Esophagus muscularis mucosa (tissue), 4 donors: ENCODE data around the gene AHI1. TPM values are rescaled to one million over a fixed set of nuclear protein-coding genes. Genes with fewer than 3 reads are reported as not detected.

Experiments
- DNase-seq: peaks from one replicate; pipeline ENCODE4 v3.0.0-alpha.2; 2017; ENCODE audit errors: extremely low spot score
- H3K27ac ChIP-seq, 4 donors: fragments of 200-600 bp; sonication (generic); replicated peaks in 1 of 4; 1 replicate in 3 of 4; 2 replicates in 1 of 4; pipeline ENCODE4 v1.5.1; 2016 to 2019; ENCODE audit warnings: mild to moderate bottlenecking in 1 of 4
- H3K27me3 ChIP-seq, 4 donors: fragments of 200-600 bp; sonication (generic); one replicate each; pipeline versions ENCODE4 v1.5.1 to v1.6.0; 2016 to 2019
- H3K36me3 ChIP-seq, 4 donors: fragments of 200-600 bp; sonication (generic); one replicate each; pipeline ENCODE4 v1.5.1; 2016 to 2019
- H3K4me1 ChIP-seq, 4 donors: fragments of 200-600 bp; sonication (generic); one replicate each; pipeline ENCODE4 v1.5.1; 2016 to 2019
- H3K4me3 ChIP-seq, 4 donors: fragments of 200-600 bp; sonication (generic); 1 replicate in 2 of 4; 2 replicates in 2 of 4; pipeline ENCODE4 v1.5.1; 2016 to 2019; ENCODE audit warnings: mild to moderate bottlenecking in 4 of 4, moderate library complexity in 1 of 4
- H3K9me3 ChIP-seq, 4 donors: fragments of 200-600 bp; sonication (generic); 1 replicate in 3 of 4; 2 replicates in 1 of 4; pipeline ENCODE4 v1.5.1; 2016 to 2019
- EP300 ChIP-seq: sonication (generic); formaldehyde crosslinking; IDR thresholded peaks from one replicate; pipeline ENCODE4 v1.6.1; 2017; ENCODE audit warnings: antibody characterized with exemption
- POLR2A ChIP-seq: fragments of 450-650 bp; IDR thresholded peaks from one replicate; pipeline ENCODE4 v1.6.1; 2017; ENCODE audit warnings: antibody characterized with exemption, moderate library complexity, mild to moderate bottlenecking, low read depth
- POLR2AphosphoS5 ChIP-seq, 2 donors: sonication (generic); formaldehyde crosslinking; IDR thresholded peaks; one replicate each; pipeline ENCODE4 v1.6.1; 2017; ENCODE audit warnings: antibody characterized with exemption in 2 of 2
- WGBS: methylation state at CpG from one replicate; pipeline ENCODE4 v1.1.5; 2018; 5-methylcytosine and 5-hydroxymethylcytosine counted together
- intact Hi-C: fragments of 100-400 bp; cut with DNase I; formaldehyde crosslinking; loops from one replicate; pipeline ENCODE4 v1.15.1; 2023
- total RNA-seq, 4 donors: library from RNA; depleted of rRNA; stranded (reverse); fragments of >200 nt; gene quantifications; one replicate each; pipeline versions ENCODE4 v1.1.0 to v1.2.1, GENCODE V29; 2016
- TF ChIP-seq, protein P1 (sequence below), 3 experiments: fragments of 200-600 bp in 2 of 3; fragments of 450-650 bp in 1 of 3; sonication (generic) in 2 of 3; IDR thresholded peaks; one replicate each; pipeline ENCODE4 v1.5.1; 2017 to 2019; ENCODE audit warnings: antibody characterized with exemption in 3 of 3, mild to moderate bottlenecking in 2 of 3, moderate library complexity in 1 of 3

Gene AHI1
- total RNA-seq, 4 donors from 2014 or later: 11.4 to 28.7 (median 16.2) TPM

- H3K4me3 ChIP-seq: no peak overlapping the region
- H3K9me3 ChIP-seq: no peaks in the 10 kb centered on the region
- H3K4me1 ChIP-seq: no peaks in the 10 kb centered on the region
- DNase-seq: no peak
- intact Hi-C loops: no loop called here
- TF ChIP-seq, protein P1, sequence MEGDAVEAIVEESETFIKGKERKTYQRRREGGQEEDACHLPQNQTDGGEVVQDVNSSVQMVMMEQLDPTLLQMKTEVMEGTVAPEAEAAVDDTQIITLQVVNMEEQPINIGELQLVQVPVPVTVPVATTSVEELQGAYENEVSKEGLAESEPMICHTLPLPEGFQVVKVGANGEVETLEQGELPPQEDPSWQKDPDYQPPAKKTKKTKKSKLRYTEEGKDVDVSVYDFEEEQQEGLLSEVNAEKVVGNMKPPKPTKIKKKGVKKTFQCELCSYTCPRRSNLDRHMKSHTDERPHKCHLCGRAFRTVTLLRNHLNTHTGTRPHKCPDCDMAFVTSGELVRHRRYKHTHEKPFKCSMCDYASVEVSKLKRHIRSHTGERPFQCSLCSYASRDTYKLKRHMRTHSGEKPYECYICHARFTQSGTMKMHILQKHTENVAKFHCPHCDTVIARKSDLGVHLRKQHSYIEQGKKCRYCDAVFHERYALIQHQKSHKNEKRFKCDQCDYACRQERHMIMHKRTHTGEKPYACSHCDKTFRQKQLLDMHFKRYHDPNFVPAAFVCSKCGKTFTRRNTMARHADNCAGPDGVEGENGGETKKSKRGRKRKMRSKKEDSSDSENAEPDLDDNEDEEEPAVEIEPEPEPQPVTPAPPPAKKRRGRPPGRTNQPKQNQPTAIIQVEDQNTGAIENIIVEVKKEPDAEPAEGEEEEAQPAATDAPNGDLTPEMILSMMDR (IDR thresholded peaks at IDR 0.05): no peak
- TF ChIP-seq POLR2AphosphoS5 (IDR thresholded peaks at IDR 0.05) (no peak), EP300 (no peak), POLR2A (no peak)
- no peak overlapping the region for H3K27ac ChIP-seq
- H3K27me3 ChIP-seq: no peaks in the 10 kb centered on the region
- peaks cover 12 to 54% (median 27%) of the 10 kb centered on the region in 4 donors for H3K36me3 ChIP-seq
Observed at GRCh38 chr6:135434991-135435390, 62.5 kb downstream of the AHI1 start.

DNA sequence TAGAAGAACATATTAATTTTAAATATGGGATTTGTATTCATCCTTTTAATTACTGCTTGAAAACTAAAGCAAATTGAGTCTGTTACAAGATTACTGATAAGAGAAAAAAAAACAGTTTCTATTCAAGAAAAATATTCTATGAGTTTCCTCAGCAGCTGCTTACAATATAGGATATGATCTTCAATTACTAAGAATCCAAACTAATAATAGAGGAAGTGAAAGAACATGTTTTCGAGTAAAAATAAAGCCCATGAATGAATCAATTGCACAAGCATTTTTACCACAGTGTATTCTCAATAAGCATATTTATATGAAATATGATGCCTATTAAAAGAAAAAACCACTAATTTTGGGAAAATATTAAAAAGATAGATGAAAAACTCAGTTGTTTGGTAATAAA, 63.4 kb downstream of the AHI1 start:
- Histone ChIP-seq H3K27me3 (no peaks in the 10 kb centered on the region), H3K9me3 (no peaks in the 10 kb centered on the region), H3K4me3 (no peak overlapping the region), H3K27ac (no peak overlapping the region), H3K4me1 (no peaks in the 10 kb centered on the region), H3K36me3 (peaks cover 12 to 54% (median 28%) of the 10 kb centered on the region in 4 donors)
- intact Hi-C loops: no loop called here
- no peak for DNase-seq
- TF ChIP-seq POLR2A: no peak
- no peak for TF ChIP-seq EP300
- TF ChIP-seq, protein P1 (IDR thresholded peaks at IDR 0.05): no peak
- no peak for TF ChIP-seq POLR2AphosphoS5 (IDR thresholded peaks at IDR 0.05)
- WGBS: 87% methylated on average over 1 of the region's 1 CpG

DNA sequence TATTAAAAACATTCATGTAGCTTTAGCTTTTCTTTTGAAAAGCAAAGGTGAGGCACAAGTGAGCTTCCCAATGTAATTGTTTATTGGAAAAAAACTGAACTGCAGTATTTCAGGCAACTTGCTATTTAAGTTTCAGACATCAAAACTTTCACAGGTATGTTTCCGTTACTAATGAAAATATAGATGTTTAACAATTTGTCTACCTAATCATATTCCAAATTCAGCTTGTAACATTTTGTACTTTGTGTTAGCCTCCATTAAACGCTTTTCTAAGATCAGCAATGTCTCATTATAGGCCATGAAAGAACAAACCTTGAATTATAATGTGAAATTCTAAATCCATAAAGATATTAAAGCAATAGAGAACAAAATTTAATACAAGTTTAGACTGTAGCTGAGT, 69.5 kb downstream of the AHI1 start:
- no peak overlapping the region for H3K27ac ChIP-seq
- H3K4me3 ChIP-seq: no peak overlapping the region
- H3K4me1 ChIP-seq: no peaks in the 10 kb centered on the region
- intact Hi-C loops: no loop called here
- DNase-seq: no peak
- 99% methylated on average over 2 of the region's 2 CpGs for WGBS
- no peaks in the 10 kb centered on the region for H3K27me3 ChIP-seq
- H3K9me3 ChIP-seq: no peaks in the 10 kb centered on the region
- TF ChIP-seq POLR2AphosphoS5 (IDR thresholded peaks at IDR 0.05) (no peak), POLR2A (no peak), EP300 (no peak)
- TF ChIP-seq, protein P1 (IDR thresholded peaks at IDR 0.05): no peak
- H3K36me3 ChIP-seq: peaks cover 0 to 21% (median 9%) of the 10 kb centered on the region in 4 donors

GRCh38 chr6:135426833-135427232, 70.7 kb downstream of the AHI1 start:
- intact Hi-C loops: no loop called here
- H3K36me3 ChIP-seq: peaks cover 4 to 13% (median 10%) of the 10 kb centered on the region in 4 donors

More at GRCh38 chr6:135426833-135427232, 70.7 kb downstream of the AHI1 start:
- WGBS: 92% methylated on average over 1 of the region's 1 CpG
- no peaks in the 10 kb centered on the region for H3K4me1 ChIP-seq
- H3K27ac ChIP-seq: no peak overlapping the region
- no peak overlapping the region for H3K4me3 ChIP-seq
- DNase-seq: no peak
- TF ChIP-seq POLR2AphosphoS5 (IDR thresholded peaks at IDR 0.05): no peak
- no peak for TF ChIP-seq EP300
- no peak for TF ChIP-seq POLR2A
- TF ChIP-seq, protein P1 (IDR thresholded peaks at IDR 0.05): no peak
- H3K9me3 ChIP-seq: no peaks in the 10 kb centered on the region
- no peaks in the 10 kb centered on the region for H3K27me3 ChIP-seq
